ENCODE measurements around the gene TSACC. TPM values are rescaled to one million over a fixed set of nuclear protein-coding genes. Genes with fewer than 3 reads are reported as not detected.
"Not testable (repeated sequence)": the region's sequence is repeated elsewhere in the genome, so short reads cannot be mapped to it uniquely, and the experiment has no call there.

TSACC gene
- total and polyA plus RNA-seq, 5 experiments from 2014 or later, result 0.40 to 2.2 (median 0.83) TPM; not detected in 2

GRCh38 chr1:156368889-156369684 is 30.8 kb downstream of the TSACC start, which contains the start of gene RHBG:
Gene RHBG (plus strand): TSS chr1:156369211. CDS start chr1:156369250, 39 bp downstream.
- Mint-ChIP-seq H3K4me1 (peaks cover 3 to 6% (median 4%) of the 10 kb centered on the region in 4 donors), H3K4me3 (peak within 1 kb of the TSS; percentile 65 to 85 (median 74)), H3K9me3 (peaks cover 0 to 2% (median 0%) of the 10 kb centered on the region in 9 donors), H3K36me3 (peaks cover 0 to 1% (median 0%) of the 10 kb centered on the region in 3 donors), H3K27me3 (peaks cover 21 to 71% (median 39%) of the 10 kb centered on the region in 5 donors), H3K27ac (peak within 1 kb of the TSS in 3 of 10 donors; percentile 15 to 65 (median 63))
- POLR2A ChIA-PET, result no interaction called here
- DNase-seq (peak in 2 of 10 donors; percentile 6 to 21), ATAC-seq (peak; percentile 57 to 65)

DNA sequence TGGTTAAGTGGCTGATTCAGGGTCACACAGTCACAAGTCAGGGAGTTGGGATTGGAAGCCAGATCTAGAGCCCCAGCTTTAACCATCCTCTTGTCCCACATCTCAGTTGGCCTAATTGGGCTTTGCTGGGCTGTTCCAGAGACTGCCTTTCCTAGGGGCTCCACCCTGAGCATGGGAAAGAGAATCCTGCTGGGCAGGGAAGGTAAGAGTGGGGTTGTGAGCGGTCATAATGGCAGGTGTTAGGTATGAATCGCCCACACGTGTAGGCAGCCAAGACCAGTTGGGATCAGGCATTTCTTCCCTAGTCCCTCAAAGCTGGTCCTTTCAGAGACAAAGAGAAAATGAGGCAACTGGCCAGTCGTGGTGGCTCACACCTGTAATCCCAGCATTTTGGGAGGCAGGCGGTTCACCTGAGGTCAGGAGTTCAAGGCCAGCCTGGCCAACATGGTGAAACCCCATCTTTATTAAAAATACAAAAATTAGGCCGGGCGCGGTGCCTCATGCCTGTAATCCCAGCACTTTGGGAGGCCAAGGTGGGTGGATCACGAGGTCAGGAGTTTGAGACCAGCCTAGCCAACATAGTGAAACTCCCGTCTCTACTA is 31.5 kb downstream of the TSACC start:
- peak overlapping the region in 7 of 10 donors; percentile 68 to 85 (median 76) for H3K4me3 Mint-ChIP-seq
- H3K36me3 Mint-ChIP-seq, POLR2A ChIA-PET, H3K9me3 Mint-ChIP-seq, DNase-seq, ATAC-seq, H3K4me1 Mint-ChIP-seq: not testable (repeated sequence)
- peaks cover 20 to 64% (median 37%) of the 10 kb centered on the region in 5 donors for H3K27me3 Mint-ChIP-seq
- H3K27ac Mint-ChIP-seq, result peak overlapping the region in 2 of 10 donors; percentile 63 to 65

GRCh38 chr1:156371553-156372264 is 33.4 kb downstream of the TSACC start:
- no peak overlapping the region for H3K4me3 Mint-ChIP-seq
- H3K27ac Mint-ChIP-seq, result no peak overlapping the region
- H3K36me3 Mint-ChIP-seq, result peaks cover 0 to 1% (median 0%) of the 10 kb centered on the region in 3 donors
- DNase-seq (no peak), ATAC-seq (no peak)
- H3K9me3 Mint-ChIP-seq, result no peaks in the 10 kb centered on the region
- peaks cover 3 to 6% (median 4%) of the 10 kb centered on the region in 4 donors for H3K4me1 Mint-ChIP-seq
- peaks cover 17 to 49% (median 30%) of the 10 kb centered on the region in 5 donors for H3K27me3 Mint-ChIP-seq
- POLR2A ChIA-PET, result interaction anchor here (0.6 kb wide), 1 partner anchor 144 kb away, joined by 6 read pairs; no protein-coding TSS in a partner anchor

GRCh38 chr1:156372265-156372586 is 33.9 kb downstream of the TSACC start:
- H3K4me1 Mint-ChIP-seq, result peaks cover 3 to 6% (median 4%) of the 10 kb centered on the region in 4 donors
- ATAC-seq (no peak), DNase-seq (no peak)
- no peak overlapping the region for H3K4me3 Mint-ChIP-seq
- POLR2A ChIA-PET, result interaction anchor here (0.6 kb wide), 1 partner anchor 144 kb away, joined by 6 read pairs; no protein-coding TSS in a partner anchor
- no peaks in the 10 kb centered on the region for H3K9me3 Mint-ChIP-seq
- no peak overlapping the region for H3K27ac Mint-ChIP-seq
- peaks cover 17 to 49% (median 31%) of the 10 kb centered on the region in 5 donors for H3K27me3 Mint-ChIP-seq
- peaks cover 0 to 1% (median 0%) of the 10 kb centered on the region in 3 donors for H3K36me3 Mint-ChIP-seq

GRCh38 chr1:156372876-156373275 is 34.5 kb downstream of the TSACC start:
- no peak overlapping the region for H3K27ac Mint-ChIP-seq
- no peak for ATAC-seq
- no peaks in the 10 kb centered on the region for H3K9me3 Mint-ChIP-seq
- no peak for DNase-seq
- peaks cover 0 to 1% (median 0%) of the 10 kb centered on the region in 3 donors for H3K36me3 Mint-ChIP-seq
- H3K4me3 Mint-ChIP-seq, result no peak overlapping the region
- H3K4me1 Mint-ChIP-seq, result peaks cover 3 to 6% (median 4%) of the 10 kb centered on the region in 4 donors
- POLR2A ChIA-PET, result no interaction called here
- peaks cover 14 to 43% (median 29%) of the 10 kb centered on the region in 5 donors for H3K27me3 Mint-ChIP-seq

- no peaks in the 10 kb centered on the region for H3K9me3 Mint-ChIP-seq
- POLR2A ChIA-PET, result no interaction called here
- H3K4me3 Mint-ChIP-seq, result no peak overlapping the region
- peaks cover 3 to 6% (median 4%) of the 10 kb centered on the region in 4 donors for H3K4me1 Mint-ChIP-seq
- DNase-seq (no peak), ATAC-seq (no peak)
- H3K36me3 Mint-ChIP-seq, result peaks cover 0 to 1% (median 0%) of the 10 kb centered on the region in 3 donors
- H3K27me3 Mint-ChIP-seq, result peaks cover 14 to 36% (median 28%) of the 10 kb centered on the region in 5 donors
- H3K27ac Mint-ChIP-seq, result no peak overlapping the region
Measured at GRCh38 chr1:156373546-156373945, 35.2 kb downstream of the TSACC start.

DNA sequence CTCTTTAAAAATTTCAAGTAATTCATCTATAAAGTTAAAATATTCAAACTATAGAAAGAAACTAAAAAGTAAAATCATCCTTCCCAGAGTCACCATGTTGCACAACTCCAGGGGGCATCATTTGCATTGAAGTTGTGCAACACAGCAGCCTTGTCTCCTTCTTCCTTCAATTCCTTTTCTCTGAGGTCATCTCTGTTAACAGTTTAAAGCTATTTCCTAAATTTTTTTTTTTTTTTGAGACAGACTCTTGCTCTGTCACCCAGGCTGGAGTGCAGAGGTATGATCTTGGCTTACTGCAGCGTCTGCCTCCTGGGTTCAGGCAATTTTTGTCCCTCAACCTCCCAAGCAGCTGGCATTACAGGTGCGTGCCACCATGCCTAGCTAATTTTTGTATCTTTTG is 37.8 kb downstream of the TSACC start:
- Mint-ChIP-seq H3K36me3 (no peaks in the 10 kb centered on the region), H3K4me1 (no peaks in the 10 kb centered on the region), H3K27ac (no peak overlapping the region), H3K9me3 (no peaks in the 10 kb centered on the region), H3K4me3 (no peak overlapping the region), H3K27me3 (peaks cover 11 to 21% (median 13%) of the 10 kb centered on the region in 5 donors)
- DNase-seq, result no peak
- POLR2A ChIA-PET, result no interaction called here
- no peak for ATAC-seq

GRCh38 chr1:156376958-156377919 is 38.9 kb downstream of the TSACC start:
- POLR2A ChIA-PET, result no interaction called here
- Mint-ChIP-seq H3K27ac (peak overlapping the region in 2 of 10 donors; percentile 29 to 65), H3K36me3 (no peaks in the 10 kb centered on the region), H3K4me3 (no peak overlapping the region), H3K27me3 (peaks cover 7 to 20% (median 14%) of the 10 kb centered on the region in 5 donors), H3K9me3 (no peaks in the 10 kb centered on the region), H3K4me1 (no peaks in the 10 kb centered on the region)
- DNase-seq (no peak), ATAC-seq (no peak)

DNA sequence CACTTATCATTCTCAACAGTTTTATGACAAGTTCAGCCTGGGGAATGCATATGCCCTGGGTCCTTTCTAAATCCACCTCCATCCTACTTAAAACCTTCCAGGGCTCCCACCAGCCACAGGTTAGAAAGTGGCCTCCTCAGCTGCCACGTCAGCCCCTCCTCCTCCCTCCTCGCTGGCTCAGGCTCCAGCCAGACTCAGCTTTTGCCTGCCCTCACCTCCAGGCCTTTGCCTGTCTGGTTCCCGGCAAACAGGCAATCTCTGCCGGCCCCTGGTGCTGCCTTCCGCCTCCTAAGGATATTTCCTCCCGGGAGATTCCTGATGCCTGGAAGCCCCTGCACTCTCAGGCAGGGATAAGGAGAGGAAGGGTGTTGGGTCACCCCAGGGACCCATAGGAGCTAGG is 40.2 kb downstream of the TSACC start:
- Mint-ChIP-seq H3K9me3 (no peaks in the 10 kb centered on the region), H3K27me3 (peaks cover 0 to 14% (median 10%) of the 10 kb centered on the region in 5 donors), H3K36me3 (no peaks in the 10 kb centered on the region), H3K4me1 (no peaks in the 10 kb centered on the region), H3K4me3 (no peak overlapping the region), H3K27ac (no peak overlapping the region)
- ATAC-seq, result no peak
- POLR2A ChIA-PET, result no interaction called here
- no peak for DNase-seq

- Mint-ChIP-seq H3K36me3 (no peaks in the 10 kb centered on the region), H3K4me1 (no peaks in the 10 kb centered on the region), H3K4me3 (no peak overlapping the region), H3K27me3 (peaks cover 0 to 14% (median 8%) of the 10 kb centered on the region in 5 donors), H3K27ac (no peak overlapping the region), H3K9me3 (no peaks in the 10 kb centered on the region)
- POLR2A ChIA-PET, result interaction anchor here (0.7 kb wide), 1 partner anchor 302 kb away, joined by 4 read pairs; no protein-coding TSS in a partner anchor
- ATAC-seq (no peak), DNase-seq (no peak)
Measured at GRCh38 chr1:156379420-156380165, 41.3 kb downstream of the TSACC start.

DNA sequence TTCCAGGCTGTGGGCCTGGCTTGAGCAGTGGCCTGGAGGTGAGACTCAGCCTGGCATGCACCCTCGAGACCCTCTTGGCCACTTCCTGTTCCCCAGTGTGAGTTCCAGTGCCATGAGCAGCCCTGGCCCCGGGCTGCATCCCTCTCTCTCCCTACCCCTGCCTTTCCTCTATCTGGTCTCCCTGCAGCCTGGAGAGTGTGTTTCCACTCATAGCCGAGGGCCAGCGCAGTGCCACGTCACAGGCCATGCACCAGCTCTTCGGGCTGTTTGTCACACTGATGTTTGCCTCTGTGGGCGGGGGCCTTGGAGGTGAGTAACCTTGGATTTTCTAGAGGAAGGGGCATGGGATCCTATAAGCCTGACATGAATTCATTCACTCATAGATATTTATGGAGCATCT is 44.2 kb downstream of the TSACC start:
- no peaks in the 10 kb centered on the region for H3K9me3 Mint-ChIP-seq
- POLR2A ChIA-PET, result no interaction called here

More for the DNA sequence above, 44.2 kb downstream of the TSACC start:
- Mint-ChIP-seq H3K4me1 (peaks cover 4 to 11% (median 7%) of the 10 kb centered on the region in 4 donors), H3K36me3 (no peaks in the 10 kb centered on the region), H3K27me3 (peaks cover 3 to 15% (median 12%) of the 10 kb centered on the region in 5 donors), H3K4me3 (peak overlapping the region in 1 of 10 donors; percentile 60), H3K27ac (no peak overlapping the region)
- ATAC-seq (no peak), DNase-seq (no peak)

Measured in naive thymus-derived CD8-positive, alpha-beta T cell (primary cell).